Endodermal cell (in vitro differentiated cells): Measurements from ENCODE around the gene CAT. TPM values are rescaled to one million over a fixed set of nuclear protein-coding genes. Genes with fewer than 3 reads are reported as not detected.
A peak's percentile ranks its signal among the peaks of the same experiment; 100 is the strongest.

Experiments
- DNase-seq: peaks from one replicate; pipeline ENCODE4 v3.0.0-alpha.2; 2017
- H3K27ac ChIP-seq: 2 replicates; pipeline ENCODE4 v1.5.1; 2013; ENCODE audit warnings: mild to moderate bottlenecking, low read depth, low read length, moderate library complexity
- H3K27me3 ChIP-seq: 2 replicates; pipeline ENCODE4 v1.6.1; 2013; ENCODE audit warnings: mild to moderate bottlenecking, low read length, moderate library complexity; ENCODE audit not compliant: insufficient read depth, control insufficient read depth, poor library complexity, severe bottlenecking
- H3K36me3 ChIP-seq: 2 replicates; pipeline ENCODE4 v1.7.0; 2013; ENCODE audit warnings: mild to moderate bottlenecking, low read length, moderate library complexity; ENCODE audit not compliant: control insufficient read depth, insufficient read depth
- H3K4me1 ChIP-seq: one replicate; pipeline ENCODE4 v1.7.0; 2013; ENCODE audit warnings: low read length; ENCODE audit not compliant: control insufficient read depth, insufficient read depth
- H3K4me3 ChIP-seq: 2 replicates; pipeline ENCODE4 v1.5.1; 2013; ENCODE audit warnings: mild to moderate bottlenecking, low read length, moderate library complexity
- H3K9ac ChIP-seq: 2 replicates; pipeline ENCODE4 v1.6.1; 2013; ENCODE audit warnings: mild to moderate bottlenecking, low read length, moderate library complexity; ENCODE audit not compliant: poor library complexity, severe bottlenecking; ENCODE audit errors: extremely low read depth
- H3K9me3 ChIP-seq: 2 replicates; pipeline ENCODE4 v1.6.1; 2013; ENCODE audit warnings: mild to moderate bottlenecking, low read length, moderate library complexity; ENCODE audit not compliant: control insufficient read depth
- H3K27ac Mint-ChIP-seq: 2 replicates; pipeline ENCODE4 v1.8.0; 2020; ENCODE audit warnings: mixed read lengths
- H3K27me3 Mint-ChIP-seq: 2 replicates; pipeline ENCODE4 v1.8.0; 2021; ENCODE audit warnings: mild to moderate bottlenecking, mixed read lengths; ENCODE audit not compliant: insufficient read depth
- H3K36me3 Mint-ChIP-seq: 2 replicates; pipeline ENCODE4 v1.8.0; 2020; ENCODE audit warnings: low read depth, mixed read lengths
- H3K4me1 Mint-ChIP-seq: 2 replicates; pipeline ENCODE4 v1.8.0; 2020; ENCODE audit warnings: mixed read lengths
- H3K4me3 Mint-ChIP-seq: 2 replicates; pipeline ENCODE4 v1.8.0; 2020; ENCODE audit warnings: mild to moderate bottlenecking, moderate library complexity, mixed read lengths
- H3K9me3 Mint-ChIP-seq: 2 replicates; pipeline ENCODE4 v1.8.0; 2020; ENCODE audit warnings: mild to moderate bottlenecking, mixed read lengths
- WGBS, 2 experiments: methylation state at CpG; one replicate each; pipeline versions ENCODE4 v1.1.5 to v1.1.7; 2013; ENCODE audit warnings: missing lambda C conversion rate in 2 of 2, mixed read lengths in 1 of 2; ENCODE audit not compliant: insufficient coverage in 1 of 2, insufficient read length in 1 of 2; 5-methylcytosine and 5-hydroxymethylcytosine counted together
- total RNA-seq, 2 donors: library from RNA; stranded (reverse); fragmentation: NEBNext Ultra II Directional in 1 of 2; extraction: Animal tissue kit (Norgen Biotek cat#: 25700) in 1 of 2; gene quantifications; 2 replicates in 1 of 2; 3 replicates in 1 of 2; pipeline ENCODE4 v1.2.1, GENCODE V29; 2021
- TF ChIP-seq, protein P1 (sequence below): fragments of 200-600 bp; sonication (generic); conservative IDR thresholded peaks from 2 replicates; pipeline ENCODE4 v1.5.0; 2021; ENCODE audit warnings: antibody characterized with exemption, mild to moderate bottlenecking

CAT gene
- total RNA-seq, 2 donors from 2014 or later, result 18.9 to 23.4 TPM

DNA sequence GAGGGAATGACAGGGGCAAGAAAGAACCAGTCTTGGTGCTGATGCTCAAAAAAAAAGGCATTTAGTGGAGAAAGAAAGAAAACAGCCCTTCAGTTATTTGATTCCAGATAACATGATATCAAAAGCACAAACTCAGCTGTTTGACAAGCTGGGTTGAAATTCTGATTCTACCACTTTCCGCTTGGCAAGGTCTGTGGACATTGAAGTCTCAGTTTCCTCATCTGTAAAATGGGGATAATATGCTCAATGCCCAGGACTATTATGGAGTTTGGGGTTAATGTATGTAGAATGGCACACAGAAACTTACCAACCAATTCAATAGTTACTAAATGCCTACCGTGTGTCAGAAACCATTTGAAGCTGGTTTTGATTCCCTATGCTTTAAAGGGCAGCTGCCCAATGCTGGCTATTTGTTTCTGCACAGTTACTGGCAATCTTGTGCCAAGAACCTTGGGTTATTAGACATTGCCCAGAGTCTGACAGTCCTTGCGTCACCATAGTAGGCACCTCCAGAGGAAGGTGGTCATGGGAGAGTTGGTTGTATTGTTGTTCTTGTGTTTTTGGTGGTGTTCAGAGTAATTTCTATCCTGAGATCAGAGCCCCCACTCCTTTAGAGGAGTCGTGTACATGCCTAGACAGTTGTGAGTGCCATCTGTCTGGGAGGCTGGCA is 55.3 kb downstream of the CAT start:
- Histone ChIP-seq H3K4me3 (no peak overlapping the region), H3K9me3 (no peaks in the 10 kb centered on the region), H3K4me1 (peaks cover 3% of the 10 kb centered on the region), H3K27ac (no peak overlapping the region), H3K27me3 (no peaks in the 10 kb centered on the region), H3K36me3 (no peaks in the 10 kb centered on the region), H3K9ac (no peak overlapping the region)
- peaks cover 7% of the 10 kb centered on the region for H3K4me1 Mint-ChIP-seq
- peaks cover 3% of the 10 kb centered on the region for H3K27me3 Mint-ChIP-seq
- no peaks in the 10 kb centered on the region for H3K9me3 Mint-ChIP-seq
- TF ChIP-seq, protein P1, sequence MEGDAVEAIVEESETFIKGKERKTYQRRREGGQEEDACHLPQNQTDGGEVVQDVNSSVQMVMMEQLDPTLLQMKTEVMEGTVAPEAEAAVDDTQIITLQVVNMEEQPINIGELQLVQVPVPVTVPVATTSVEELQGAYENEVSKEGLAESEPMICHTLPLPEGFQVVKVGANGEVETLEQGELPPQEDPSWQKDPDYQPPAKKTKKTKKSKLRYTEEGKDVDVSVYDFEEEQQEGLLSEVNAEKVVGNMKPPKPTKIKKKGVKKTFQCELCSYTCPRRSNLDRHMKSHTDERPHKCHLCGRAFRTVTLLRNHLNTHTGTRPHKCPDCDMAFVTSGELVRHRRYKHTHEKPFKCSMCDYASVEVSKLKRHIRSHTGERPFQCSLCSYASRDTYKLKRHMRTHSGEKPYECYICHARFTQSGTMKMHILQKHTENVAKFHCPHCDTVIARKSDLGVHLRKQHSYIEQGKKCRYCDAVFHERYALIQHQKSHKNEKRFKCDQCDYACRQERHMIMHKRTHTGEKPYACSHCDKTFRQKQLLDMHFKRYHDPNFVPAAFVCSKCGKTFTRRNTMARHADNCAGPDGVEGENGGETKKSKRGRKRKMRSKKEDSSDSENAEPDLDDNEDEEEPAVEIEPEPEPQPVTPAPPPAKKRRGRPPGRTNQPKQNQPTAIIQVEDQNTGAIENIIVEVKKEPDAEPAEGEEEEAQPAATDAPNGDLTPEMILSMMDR, result no peak
- no peak overlapping the region for H3K4me3 Mint-ChIP-seq
- WGBS, 2 experiments, result 72 to 100% methylated on average over 2 to 4 of the region's 4 CpGs
- H3K36me3 Mint-ChIP-seq, result no peaks in the 10 kb centered on the region
- no peak for DNase-seq
- H3K27ac Mint-ChIP-seq, result no peak overlapping the region

DNA sequence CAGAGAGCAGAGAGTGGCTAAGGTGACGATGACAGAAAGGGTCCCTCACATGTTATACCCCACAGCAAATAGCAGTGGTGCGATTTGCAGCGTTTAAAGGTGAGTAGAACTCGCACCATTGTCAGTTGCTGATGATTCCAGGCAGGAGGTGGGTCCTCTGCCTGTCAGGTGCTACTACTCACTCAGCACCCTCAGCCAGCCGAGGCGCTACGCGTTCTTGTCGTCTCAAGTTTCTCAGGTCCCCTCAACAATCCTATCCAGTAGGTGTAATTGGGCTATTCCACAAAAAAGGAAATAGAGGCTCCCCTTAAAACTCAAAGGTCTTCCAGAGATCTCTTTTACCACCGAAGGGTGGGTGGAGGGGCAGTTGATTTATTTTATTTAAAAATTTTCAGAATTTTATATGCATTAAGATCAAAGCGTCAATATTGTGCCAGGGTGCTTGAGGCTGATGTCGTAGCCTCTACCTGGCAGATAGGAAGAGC is 56.5 kb downstream of the CAT start:
- Mint-ChIP-seq H3K36me3 (no peaks in the 10 kb centered on the region), H3K4me1 (peaks cover 6% of the 10 kb centered on the region), H3K4me3 (no peak overlapping the region), H3K9me3 (no peaks in the 10 kb centered on the region), H3K27me3 (no peaks in the 10 kb centered on the region), H3K27ac (no peak overlapping the region)
- TF ChIP-seq, protein P1, result no peak
- DNase-seq, result peak; percentile 45
- H3K27ac ChIP-seq, result no peak overlapping the region
- peaks cover 3% of the 10 kb centered on the region for H3K4me1 ChIP-seq
- H3K9me3 ChIP-seq, result no peaks in the 10 kb centered on the region
- no peak overlapping the region for H3K9ac ChIP-seq
- no peaks in the 10 kb centered on the region for H3K36me3 ChIP-seq
- H3K4me3 ChIP-seq, result no peak overlapping the region
- whole genome bisulfite sequencing, 2 experiments, result 94 to 100% methylated on average over 2 to 11 of the region's 12 CpGs
- no peaks in the 10 kb centered on the region for H3K27me3 ChIP-seq

GRCh38 chr11:34495724-34496377 is 57.1 kb downstream of the CAT start:
- Histone ChIP-seq H3K4me1 (peaks cover under 1% of the 10 kb centered on the region), H3K36me3 (no peaks in the 10 kb centered on the region), H3K9ac (no peak overlapping the region), H3K27ac (no peak overlapping the region), H3K27me3 (no peaks in the 10 kb centered on the region), H3K9me3 (no peaks in the 10 kb centered on the region), H3K4me3 (no peak overlapping the region)
- TF ChIP-seq, protein P1, result no peak
- no peak for DNase-seq
- WGBS, 2 experiments, result 90 to 91% methylated on average over 11 to 26 of the region's 26 CpGs
- Mint-ChIP-seq H3K4me3 (no peak overlapping the region), H3K9me3 (no peaks in the 10 kb centered on the region), H3K4me1 (peaks cover under 1% of the 10 kb centered on the region), H3K27me3 (no peaks in the 10 kb centered on the region), H3K36me3 (no peaks in the 10 kb centered on the region), H3K27ac (no peak overlapping the region)
